ENCODE data around the gene YAP1.

DNA sequence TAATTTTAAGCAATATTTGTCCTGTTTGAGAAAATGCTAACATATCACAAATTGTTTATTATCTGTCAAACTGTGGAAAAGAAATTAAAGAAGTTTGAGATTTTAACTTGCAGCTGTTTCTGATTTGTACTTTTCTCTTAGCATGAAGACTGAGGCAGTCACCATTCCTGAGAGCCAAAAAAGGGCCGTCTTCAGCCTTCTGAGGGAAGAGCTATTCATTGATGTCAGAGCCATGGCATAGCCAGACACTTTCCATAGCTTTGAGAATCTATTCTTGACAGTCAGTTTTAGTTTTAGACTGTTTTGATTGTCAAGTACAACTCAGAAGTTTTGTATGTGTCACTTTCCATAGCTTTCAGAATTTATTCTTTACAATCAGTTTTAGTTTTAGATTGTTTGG is 32.1 kb downstream of the YAP1 start:
- TF ChIP-seq TAF1 (IDR thresholded peaks at IDR 0.05; ENCODE audit: borderline replicate concordance, insufficient read depth, low read length), result no peak
- TF ChIP-seq, protein P1, sequence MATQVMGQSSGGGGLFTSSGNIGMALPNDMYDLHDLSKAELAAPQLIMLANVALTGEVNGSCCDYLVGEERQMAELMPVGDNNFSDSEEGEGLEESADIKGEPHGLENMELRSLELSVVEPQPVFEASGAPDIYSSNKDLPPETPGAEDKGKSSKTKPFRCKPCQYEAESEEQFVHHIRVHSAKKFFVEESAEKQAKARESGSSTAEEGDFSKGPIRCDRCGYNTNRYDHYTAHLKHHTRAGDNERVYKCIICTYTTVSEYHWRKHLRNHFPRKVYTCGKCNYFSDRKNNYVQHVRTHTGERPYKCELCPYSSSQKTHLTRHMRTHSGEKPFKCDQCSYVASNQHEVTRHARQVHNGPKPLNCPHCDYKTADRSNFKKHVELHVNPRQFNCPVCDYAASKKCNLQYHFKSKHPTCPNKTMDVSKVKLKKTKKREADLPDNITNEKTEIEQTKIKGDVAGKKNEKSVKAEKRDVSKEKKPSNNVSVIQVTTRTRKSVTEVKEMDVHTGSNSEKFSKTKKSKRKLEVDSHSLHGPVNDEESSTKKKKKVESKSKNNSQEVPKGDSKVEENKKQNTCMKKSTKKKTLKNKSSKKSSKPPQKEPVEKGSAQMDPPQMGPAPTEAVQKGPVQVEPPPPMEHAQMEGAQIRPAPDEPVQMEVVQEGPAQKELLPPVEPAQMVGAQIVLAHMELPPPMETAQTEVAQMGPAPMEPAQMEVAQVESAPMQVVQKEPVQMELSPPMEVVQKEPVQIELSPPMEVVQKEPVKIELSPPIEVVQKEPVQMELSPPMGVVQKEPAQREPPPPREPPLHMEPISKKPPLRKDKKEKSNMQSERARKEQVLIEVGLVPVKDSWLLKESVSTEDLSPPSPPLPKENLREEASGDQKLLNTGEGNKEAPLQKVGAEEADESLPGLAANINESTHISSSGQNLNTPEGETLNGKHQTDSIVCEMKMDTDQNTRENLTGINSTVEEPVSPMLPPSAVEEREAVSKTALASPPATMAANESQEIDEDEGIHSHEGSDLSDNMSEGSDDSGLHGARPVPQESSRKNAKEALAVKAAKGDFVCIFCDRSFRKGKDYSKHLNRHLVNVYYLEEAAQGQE (IDR thresholded peaks at IDR 0.05; ENCODE audit: insufficient read depth in 1 of 2, low read depth in 2 of 2, low read length in 2 of 2), result no peak
